GM21423 (cell line): ENCODE results near the gene SLC38A9.
"Not testable (repeated sequence)": the region's sequence is repeated elsewhere in the genome, so short reads cannot be mapped to it uniquely, and the experiment has no call there.

Source experiments
- ATAC-seq: cut with Tn5 transposase; IDR thresholded peaks from one replicate; pipeline ENCODE4 v1.9.1; 2021; ENCODE audit warnings: mild to moderate bottlenecking, moderate library complexity; ENCODE audit not compliant: unreplicated experiment

The SLC38A9 gene

GRCh38 chr5:55613112-55613868 is 98.8 kb downstream of the SLC38A9 start:
- ATAC-seq: no peak

GRCh38 chr5:55610542-55610941 is 101.6 kb downstream of the SLC38A9 start:
- ATAC-seq: no peak

DNA sequence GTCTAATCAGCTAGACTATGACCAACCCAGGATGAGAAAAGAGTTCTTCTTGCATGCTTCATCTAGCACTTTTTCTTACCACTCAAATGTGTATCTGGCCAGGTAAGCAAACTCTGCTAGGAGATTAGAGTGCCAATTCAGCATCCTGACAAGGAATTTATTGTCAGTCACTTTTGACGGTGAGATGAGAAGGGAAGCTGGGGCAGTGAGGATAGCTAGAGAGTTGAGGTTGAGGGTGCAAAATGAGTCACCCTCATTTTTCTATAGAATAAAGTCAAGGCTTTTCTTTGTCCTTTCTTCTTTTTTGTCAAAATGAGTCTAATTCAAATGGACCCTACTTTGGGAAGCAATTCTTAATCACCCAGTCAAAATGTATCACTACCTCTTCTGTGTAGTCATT is 102.7 kb downstream of the SLC38A9 start:
- no peak for ATAC-seq

GRCh38 chr5:55608595-55609349 is 103.4 kb downstream of the SLC38A9 start:
- ATAC-seq: no peak

GRCh38 chr5:55607309-55607708 is 104.8 kb downstream of the SLC38A9 start:
- not testable (repeated sequence) for ATAC-seq

DNA sequence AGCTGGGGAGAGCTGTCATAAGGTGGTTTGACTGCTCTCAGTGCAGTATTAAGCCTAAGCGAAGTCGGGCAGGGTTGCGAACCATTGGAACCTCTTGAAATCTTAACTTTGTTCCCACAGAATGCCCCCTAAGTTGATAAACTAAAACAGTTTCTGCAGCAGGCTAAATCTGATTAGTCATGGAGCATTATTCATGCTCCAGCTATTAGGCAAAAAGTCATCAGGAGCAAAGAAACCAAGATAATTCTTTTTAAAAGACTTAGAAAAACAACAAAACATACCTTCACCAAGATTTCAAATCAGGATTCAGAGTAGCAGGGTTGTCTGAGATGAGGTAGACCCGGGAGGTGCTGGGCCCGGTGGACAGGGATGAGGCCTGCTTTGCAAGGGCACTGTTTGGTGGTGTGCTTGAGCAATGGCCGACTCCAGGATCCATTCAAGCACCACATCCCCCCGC is 107.5 kb downstream of the SLC38A9 start:
- ATAC-seq: no peak

DNA sequence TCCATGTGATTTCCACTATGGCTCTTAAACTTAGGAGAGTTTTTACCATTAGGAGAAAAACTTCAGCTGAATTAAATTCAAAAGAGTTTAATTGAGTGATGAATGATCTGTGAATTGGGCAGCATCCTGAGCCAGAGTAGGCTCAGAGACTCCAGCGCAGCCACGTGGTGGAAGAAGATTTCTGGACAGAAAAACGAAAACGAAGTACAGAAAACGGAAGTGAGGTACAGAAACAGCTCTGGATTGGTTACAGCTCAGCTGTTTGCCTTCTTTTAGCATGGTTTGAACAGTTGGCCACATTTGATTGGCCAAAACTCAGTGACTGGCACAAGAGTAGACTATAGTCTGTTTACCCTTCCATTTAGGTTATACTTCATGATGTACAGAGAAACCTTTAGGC is 108.2 kb downstream of the SLC38A9 start:
- ATAC-seq: no peak

DNA sequence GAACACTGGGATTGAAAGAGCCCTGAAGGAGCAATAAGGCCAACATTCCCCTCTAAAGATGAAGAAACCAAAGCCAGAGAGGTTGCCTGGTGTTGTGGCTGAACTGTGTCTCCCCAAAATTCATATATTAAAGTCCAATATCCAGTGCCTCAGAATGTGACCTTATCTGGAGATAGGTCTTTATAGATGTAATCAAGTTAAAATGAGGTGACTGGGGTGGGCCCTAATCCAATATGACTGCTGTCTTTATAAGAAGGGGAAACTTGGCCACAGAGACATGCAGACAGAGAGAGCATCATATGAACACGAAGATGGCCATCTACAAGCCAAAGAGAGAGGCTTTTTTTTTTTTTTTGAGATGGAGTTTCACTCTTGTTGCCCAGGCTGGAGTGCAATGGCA is 110.5 kb downstream of the SLC38A9 start:
- no peak for ATAC-seq

GRCh38 chr5:55601204-55601618 is 110.9 kb downstream of the SLC38A9 start:
- ATAC-seq: no peak

GRCh38 chr5:55600497-55601203 is 111.5 kb downstream of the SLC38A9 start:
- no peak for ATAC-seq

- no peak for ATAC-seq
Observed at GRCh38 chr5:55600086-55600485, 112.0 kb downstream of the SLC38A9 start.

GRCh38 chr5:55599148-55600050 is 112.7 kb downstream of the SLC38A9 start:
- ATAC-seq: no peak

DNA sequence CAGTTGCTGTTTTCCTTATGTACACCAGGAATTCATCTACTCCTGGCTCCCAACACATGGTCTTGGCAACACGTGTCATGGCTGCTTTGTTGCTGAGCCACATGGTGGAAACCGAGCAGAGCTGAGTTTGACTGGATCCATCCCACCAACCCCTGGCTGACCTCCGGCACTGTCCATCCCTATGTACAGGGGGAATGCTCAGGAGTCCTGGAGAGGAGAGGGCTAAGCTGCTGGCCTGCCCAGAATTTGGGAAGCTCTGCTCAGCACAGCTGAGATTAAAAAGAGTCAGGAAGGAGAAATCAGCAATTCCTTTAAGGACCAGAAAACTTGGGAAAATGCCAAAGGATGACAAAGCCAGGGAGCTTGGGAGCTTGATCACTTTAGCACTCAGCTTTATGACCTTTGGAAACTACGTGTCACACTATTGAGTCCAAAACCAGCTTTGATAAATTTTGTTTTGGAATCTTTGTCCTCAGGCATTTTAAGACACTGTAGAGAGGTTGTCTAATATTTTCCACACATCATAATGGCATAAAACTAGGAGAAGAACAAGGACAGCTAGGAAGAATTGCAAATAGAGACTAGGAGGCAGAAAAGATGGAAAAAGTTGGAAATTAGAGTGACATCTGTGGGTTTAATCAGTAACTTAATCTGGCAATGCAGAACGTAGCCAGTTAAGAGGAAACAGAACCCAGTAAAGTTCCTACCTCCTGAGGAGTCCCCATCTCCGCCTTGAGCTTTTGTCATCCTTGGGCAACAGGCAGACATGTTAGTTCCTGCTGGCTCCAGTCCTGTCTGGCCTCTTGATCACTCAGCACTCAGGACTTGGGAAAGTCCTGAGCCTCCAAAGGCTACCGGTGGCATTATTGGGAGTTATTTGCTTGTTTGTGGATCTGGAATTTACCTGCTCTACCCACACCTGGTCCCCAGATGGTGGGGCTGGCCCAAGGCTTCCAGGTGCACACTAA is 114.8 kb downstream of the SLC38A9 start:
- ATAC-seq: no peak

GRCh38 chr5:55594671-55595070 is 117.5 kb downstream of the SLC38A9 start:
- no peak for ATAC-seq

DNA sequence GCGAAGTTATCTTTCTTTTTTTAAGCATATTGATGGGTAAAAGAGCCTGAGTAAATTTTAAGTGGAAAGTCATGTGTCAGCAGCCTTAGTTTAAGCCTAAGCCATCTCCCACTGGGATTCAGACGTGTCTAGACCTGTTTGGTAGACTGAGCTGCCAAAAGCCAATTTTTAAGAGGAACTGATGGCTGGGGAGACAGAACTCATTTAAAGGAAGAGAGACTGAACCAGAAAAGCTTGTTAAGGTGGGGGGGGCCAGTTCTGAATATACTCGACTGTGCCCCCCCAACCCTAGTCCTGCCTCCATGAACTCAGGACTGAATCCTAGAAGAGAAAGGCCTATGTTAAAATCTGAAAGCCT is 119.0 kb downstream of the SLC38A9 start:
- no peak for ATAC-seq

- ATAC-seq: no peak
Observed at GRCh38 chr5:55592388-55593114, 119.6 kb downstream of the SLC38A9 start.

GRCh38 chr5:55591686-55592085 is 120.4 kb downstream of the SLC38A9 start:
- no peak for ATAC-seq

DNA sequence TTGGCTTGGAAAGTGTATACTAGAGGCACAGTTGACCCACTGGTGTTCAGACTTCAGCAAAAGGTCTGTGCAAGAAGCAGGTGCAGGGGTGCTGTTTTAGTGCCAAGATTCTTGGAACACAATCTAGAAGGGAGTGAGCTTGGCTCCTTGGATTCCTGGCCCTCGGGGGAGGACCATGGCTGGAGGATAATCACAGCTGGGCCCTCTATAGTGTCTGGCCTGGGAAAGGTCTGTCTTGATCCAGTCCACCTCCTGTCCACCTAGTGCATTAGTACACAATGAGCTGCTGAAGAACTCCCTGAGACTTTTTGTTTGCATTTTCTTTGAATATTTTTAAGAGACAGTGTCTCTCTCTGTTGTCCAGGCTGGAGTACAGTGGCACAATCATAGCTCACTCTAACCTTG is 126.9 kb downstream of the SLC38A9 start:
- ATAC-seq: no peak
